Natural killer cell (primary cell): ENCODE results near the gene KLF16. TPM values are rescaled to one million over a fixed set of nuclear protein-coding genes. Genes with fewer than 3 reads are reported as not detected.

Experiments used
- ATAC-seq, 3 donors: fragments of 150-1000 bp in 2 of 3; fragments of 200-7000 bp in 1 of 3; cut with Tn5 transposase; 1 replicate in 1 of 3; 2 replicates in 2 of 3; pipeline ENCODE4 v1.10.0; 2021; ENCODE audit warnings: mild to moderate bottlenecking in 2 of 3, moderate library complexity in 2 of 3
- DNase-seq, 2 donors: peaks; one replicate each; pipeline versions ENCODE4 v3.0.0 to v3.0.0-alpha.2; 2013 to 2021; ENCODE audit warnings: mixed read lengths in 1 of 2
- H3K27ac ChIP-seq: one replicate; pipeline ENCODE4 v1.5.1; 2013; ENCODE audit warnings: mild to moderate bottlenecking, low read length
- H3K27me3 ChIP-seq: one replicate; pipeline ENCODE4 v1.6.1; 2013; ENCODE audit warnings: low read length; ENCODE audit not compliant: control insufficient read depth, insufficient read depth
- H3K36me3 ChIP-seq: one replicate; pipeline ENCODE4 v1.6.1; 2013; ENCODE audit warnings: low read length; ENCODE audit not compliant: control insufficient read depth, insufficient read depth
- H3K4me1 ChIP-seq: one replicate; pipeline ENCODE4 v1.6.1; 2013; ENCODE audit warnings: low read length; ENCODE audit not compliant: control insufficient read depth, insufficient read depth
- H3K4me3 ChIP-seq: one replicate; pipeline ENCODE4 v1.5.1; 2013; ENCODE audit warnings: low read length
- H3K9me3 ChIP-seq: one replicate; pipeline ENCODE4 v1.6.1; 2013; ENCODE audit warnings: low read length; ENCODE audit not compliant: control insufficient read depth, insufficient read depth
- H3K27ac Mint-ChIP-seq, 2 donors: one replicate each; pipeline ENCODE4 v1.8.0; 2022; ENCODE audit warnings: mild to moderate bottlenecking in 2 of 2, mixed read lengths in 2 of 2, moderate library complexity in 1 of 2
- H3K27me3 Mint-ChIP-seq, 2 donors: one replicate each; pipeline ENCODE4 v1.8.0; 2022; ENCODE audit warnings: low read depth in 2 of 2, mixed read lengths in 2 of 2
- H3K36me3 Mint-ChIP-seq: one replicate; pipeline ENCODE4 v1.8.0; 2022; ENCODE audit warnings: mixed read lengths
- H3K4me1 Mint-ChIP-seq, 2 donors: one replicate each; pipeline ENCODE4 v1.8.0; 2022; ENCODE audit warnings: mixed read lengths in 2 of 2
- H3K4me3 Mint-ChIP-seq: one replicate; pipeline ENCODE4 v1.8.0; 2022; ENCODE audit warnings: mild to moderate bottlenecking, moderate library complexity, mixed read lengths
- H3K9me3 Mint-ChIP-seq, 2 donors: one replicate each; pipeline ENCODE4 v1.8.0; 2022; ENCODE audit warnings: mixed read lengths in 2 of 2
- CTCF ChIP-seq: fragments of 200-600 bp; IDR thresholded peaks from one replicate; pipeline ENCODE4 v1.8.0; 2022; ENCODE audit warnings: antibody characterized with exemption
- WGBS: methylation state at CpG from one replicate; pipeline ENCODE4 v1.1.7; 2013; ENCODE audit warnings: missing lambda C conversion rate; ENCODE audit not compliant: insufficient coverage; 5-methylcytosine and 5-hydroxymethylcytosine counted together
- intact Hi-C: fragments of 100-400 bp; cut with micrococcal nuclease; formaldehyde crosslinking; loops from one replicate; pipeline ENCODE4 v1.14.2; 2022
- total RNA-seq, 4 donors: library from RNA; stranded (reverse); fragments of 120-200 nt in 1 of 4; gene quantifications; one replicate each; pipeline versions ENCODE4 v1.2.3 to v1.2.4, GENCODE V29; 2013 to 2022

The KLF16 gene
- total RNA-seq, 3 donors from 2014 or later (not counting 1 experiment from before 2014, with no cell fraction given): 29.1 to 38.4 (median 34.8) TPM

- H3K36me3 Mint-ChIP-seq: no peaks in the 10 kb centered on the region
These were observed 22.0 kb downstream of the KLF16 start for GRCh38 chr19:1841209-1841924.

GRCh38 chr19:1840541-1841115, 22.8 kb downstream of the KLF16 start:
- no peaks in the 10 kb centered on the region for H3K27me3 Mint-ChIP-seq
- TF ChIP-seq CTCF: no peak
- no peak overlapping the region for H3K4me3 ChIP-seq
- no peak overlapping the region for H3K27ac ChIP-seq
- H3K4me3 Mint-ChIP-seq: no peak overlapping the region
- peaks cover 54% of the 10 kb centered on the region for H3K4me1 ChIP-seq
- intact Hi-C loops: no loop called here
- no peaks in the 10 kb centered on the region for H3K9me3 ChIP-seq
- no peaks in the 10 kb centered on the region for H3K27me3 ChIP-seq
- DNase-seq (no peak), ATAC-seq (no peak)
- peaks cover 18 to 65% of the 10 kb centered on the region in 2 donors for H3K4me1 Mint-ChIP-seq
- no peak overlapping the region for H3K27ac Mint-ChIP-seq
- peaks cover 7% of the 10 kb centered on the region for H3K36me3 ChIP-seq
- no peaks in the 10 kb centered on the region for H3K9me3 Mint-ChIP-seq
- 88% methylated on average over 22 of the region's 22 CpGs for WGBS
- no peaks in the 10 kb centered on the region for H3K36me3 Mint-ChIP-seq

More at GRCh38 chr19:1841209-1841924, 22.0 kb downstream of the KLF16 start:
- Mint-ChIP-seq H3K27me3 (no peaks in the 10 kb centered on the region), H3K4me1 (peaks cover 26 to 66% of the 10 kb centered on the region in 2 donors), H3K9me3 (no peaks in the 10 kb centered on the region), H3K4me3 (no peak overlapping the region), H3K27ac (peak overlapping the region in 1 of 2 donors; percentile 43)
- no peaks in the 10 kb centered on the region for H3K27me3 ChIP-seq
- H3K4me1 ChIP-seq: peaks cover 59% of the 10 kb centered on the region
- no peaks in the 10 kb centered on the region for H3K9me3 ChIP-seq
- H3K27ac ChIP-seq: no peak overlapping the region
- intact Hi-C loops: no loop called here
- H3K4me3 ChIP-seq: no peak overlapping the region
- WGBS: 91% methylated on average over 35 of the region's 35 CpGs
- TF ChIP-seq CTCF: no peak
- DNase-seq (no peak), ATAC-seq (no peak)
- H3K36me3 ChIP-seq: peaks cover 7% of the 10 kb centered on the region

- peaks cover 16 to 64% of the 10 kb centered on the region in 2 donors for H3K4me1 Mint-ChIP-seq
These were observed 23.5 kb downstream of the KLF16 start for GRCh38 chr19:1839658-1840540.

More at GRCh38 chr19:1839658-1840540, 23.5 kb downstream of the KLF16 start:
- H3K27ac Mint-ChIP-seq: no peak overlapping the region
- H3K9me3 ChIP-seq: no peaks in the 10 kb centered on the region
- no peak for TF ChIP-seq CTCF
- peaks cover 7% of the 10 kb centered on the region for H3K36me3 ChIP-seq
- no peak for DNase-seq
- no peak overlapping the region for H3K27ac ChIP-seq
- no peak for ATAC-seq
- no peak overlapping the region for H3K4me3 Mint-ChIP-seq
- no peak overlapping the region for H3K4me3 ChIP-seq
- intact Hi-C loops: no loop called here
- 68% methylated on average over 25 of the region's 25 CpGs for WGBS
- no peaks in the 10 kb centered on the region for H3K27me3 ChIP-seq
- H3K4me1 ChIP-seq: peaks cover 53% of the 10 kb centered on the region
- no peaks in the 10 kb centered on the region for H3K27me3 Mint-ChIP-seq
- no peaks in the 10 kb centered on the region for H3K9me3 Mint-ChIP-seq
- H3K36me3 Mint-ChIP-seq: no peaks in the 10 kb centered on the region
